K562 (cell line): ENCODE measurements around the gene CFAP73. TPM values are rescaled to one million over a fixed set of nuclear protein-coding genes. Genes with fewer than 3 reads are reported as not detected.

Experiments
- ELK3 ChIP-seq: fragments of 450-650 bp; formaldehyde crosslinking; IDR thresholded peaks from 2 replicates; pipeline ENCODE4 v1.4.0; 2020; ENCODE audit warnings: mild to moderate bottlenecking
- ETV6 ChIP-seq, 3 experiments: fragments of 150-350 bp in 1 of 3; sonication (generic) in 1 of 3; formaldehyde crosslinking in 1 of 3; IDR thresholded peaks; 2 replicates each; pipeline versions ENCODE4 v1.6.1 to v1.8.0; 2014 to 2022; ENCODE audit warnings: borderline replicate concordance in 2 of 3, low read depth in 2 of 3, antibody characterized with exemption in 1 of 3, low read length in 1 of 3, mild to moderate bottlenecking in 1 of 3, missing genetic modification reagents in 1 of 3
- FOXK1 ChIP-seq: sonication (generic); formaldehyde crosslinking; IDR thresholded peaks from 2 replicates; pipeline ENCODE4 v1.8.0; 2022; ENCODE audit warnings: missing genetic modification reagents, mild to moderate bottlenecking, borderline replicate concordance
- FOXM1 ChIP-seq, 2 experiments: fragments of 450-650 bp in 1 of 2; sonication (generic) in 1 of 2; formaldehyde crosslinking in 1 of 2; IDR thresholded peaks; 2 replicates each; pipeline versions ENCODE4 v1.6.1 to v1.9.0; 2017 to 2022; ENCODE audit warnings: low read depth in 2 of 2, mild to moderate bottlenecking in 2 of 2, missing genetic modification reagents in 1 of 2, moderate library complexity in 1 of 2
- KDM4B ChIP-seq, 2 experiments: fragments of 450-650 bp in 1 of 2; sonication (generic) in 1 of 2; IDR thresholded peaks; 2 replicates each; pipeline ENCODE4 v1.6.1; 2016 to 2017; ENCODE audit warnings: borderline replicate concordance in 2 of 2, antibody characterized with exemption in 1 of 2, low read depth in 1 of 2, mild to moderate bottlenecking in 1 of 2
- MAX ChIP-seq: sonication (generic); formaldehyde crosslinking; IDR thresholded peaks from 2 replicates; pipeline ENCODE4 v1.9.0; 2022; ENCODE audit warnings: mild to moderate bottlenecking, missing genetic modification reagents
- MYC ChIP-seq, 2 experiments: fragments of 250-450 bp in 1 of 2; sonication (Bioruptor Pico) in 1 of 2; IDR thresholded peaks; 2 replicates each; pipeline versions ENCODE4 v1.5.1 to v1.6.1; 2012 to 2021; ENCODE audit warnings: low read depth in 2 of 2, borderline replicate concordance in 1 of 2, improper control_type of control experiment in 1 of 2, low read length in 1 of 2, mild to moderate bottlenecking in 1 of 2, moderate library complexity in 1 of 2
- OTX1 ChIP-seq: fragments of 450-650 bp; formaldehyde crosslinking; IDR thresholded peaks from 2 replicates; pipeline ENCODE4 v1.4.0; 2022; ENCODE audit warnings: mild to moderate bottlenecking
- PCBP1 ChIP-seq: fragments of 200-400 bp; formaldehyde crosslinking; IDR thresholded peaks from 2 replicates; pipeline ENCODE4 v1.6.1; 2018; ENCODE audit warnings: mild to moderate bottlenecking, low read depth, low read length; ENCODE audit not compliant: poor library complexity, severe bottlenecking
- POLR2AphosphoS2 ChIP-seq: IDR thresholded peaks from 2 replicates; pipeline ENCODE4 v1.6.1; 2012; ENCODE audit warnings: low read length, improper control_type of control experiment
- RCOR1 ChIP-seq, 2 experiments: IDR thresholded peaks; 2 replicates each; pipeline ENCODE4 v1.6.1; 2012; ENCODE audit warnings: low read depth in 2 of 2, low read length in 2 of 2, borderline replicate concordance in 1 of 2, improper control_type of control experiment in 1 of 2
- TAF1 ChIP-seq: IDR thresholded peaks from 2 replicates; pipeline ENCODE4 v1.6.1; 2011; ENCODE audit warnings: mild to moderate bottlenecking, low read length, moderate library complexity; ENCODE audit not compliant: insufficient read depth, control insufficient read depth, severe bottlenecking; ENCODE audit errors: extremely low read depth
- YY1 ChIP-seq, 3 experiments: IDR thresholded peaks; 2 replicates each; pipeline ENCODE4 v1.6.1; 2011; ENCODE audit warnings: low read length in 2 of 3, mild to moderate bottlenecking in 2 of 3, moderate library complexity in 2 of 3, borderline replicate concordance in 1 of 3, control low read depth in 1 of 3, low read depth in 1 of 3; ENCODE audit not compliant: insufficient read depth in 3 of 3, insufficient replicate concordance in 2 of 3, control insufficient read depth in 1 of 3, insufficient read length in 1 of 3; ENCODE audit errors: extremely low read depth in 1 of 3
- ZNF124 ChIP-seq: sonication (generic); formaldehyde crosslinking; IDR thresholded peaks from 2 replicates; pipeline ENCODE4 v1.8.1; 2022; ENCODE audit warnings: missing genetic modification reagents
- ZNF140 ChIP-seq: fragments of 250-450 bp; sonication (Bioruptor Pico); IDR thresholded peaks from 2 replicates; pipeline ENCODE4 v1.8.0; 2021; ENCODE audit warnings: moderate library complexity, mild to moderate bottlenecking, inconsistent platforms
- polyA plus RNA-seq, 8 experiments: library from polyadenylated mRNA; depleted of rRNA in 4 of 8; stranded (reverse) in 5 of 8; unstranded in 3 of 8; fragments of >200 nt; fragmentation: Nextera tagmentation in 2 of 8; fragmentation: Illumina TruSeq in 1 of 8; extraction: Ambion mirVana in 2 of 8; extraction: Trizol in 1 of 8; gene quantifications; 2 replicates each; pipeline versions ENCODE4 v1.2.1 to v1.2.3, GENCODE V29; 2011 to 2014; ENCODE audit warnings: inconsistent platforms in 1 of 8, missing spikeins in 1 of 8
- total RNA-seq, 7 experiments: library from RNA; depleted of rRNA in 6 of 7; stranded (reverse); fragments of >200 nt in 6 of 7; fragmentation: Illumina TruSeq in 2 of 7; extraction: Trizol in 2 of 7; gene quantifications; 2 replicates each; pipeline versions ENCODE4 v1.2.1 to v1.2.3, GENCODE V29; 2011 to 2021; ENCODE audit warnings: low replicate concordance in 1 of 7
- TF ChIP-seq, protein P1 (sequence below): fragments of 450-650 bp; IDR thresholded peaks from 2 replicates; pipeline ENCODE4 v1.7.0; 2016; ENCODE audit warnings: borderline replicate concordance

Gene CFAP73
- total and polyA plus RNA-seq, 9 of the 15 experiments (the other 6 are each of a cell fraction or from before 2014, with no cell fraction given), result not detected

GRCh38 chr12:113152835-113153814 lies 3.6 kb downstream of the CFAP73 start (continued):
- TF ChIP-seq TAF1 (no peak), FOXM1 (IDR thresholded peaks at IDR 0.05; ENCODE audit: low read depth) (no peak), FOXM1 (CRISPR knock-in tag; IDR thresholded peaks at IDR 0.05; ENCODE audit: low read depth) (peak; percentile 65; the same call in 1 of the 2 replicates), POLR2AphosphoS2 (no peak), YY1 (IDR thresholded peaks at IDR 0.05; ENCODE audit: borderline replicate concordance in 1 of 3, control insufficient read depth in 1 of 3, extremely low read depth in 1 of 3, insufficient read depth in 3 of 3, insufficient read length in 1 of 3, insufficient replicate concordance in 2 of 3, low read depth in 1 of 3, low read length in 2 of 3) (peak in 2 of 3 experiments; percentile 12 to 21), MYC (IDR thresholded peaks at IDR 0.05; ENCODE audit: low read depth, low read length) (peak; percentile 48), MYC (CRISPR knock-in tag; IDR thresholded peaks at IDR 0.05; ENCODE audit: borderline replicate concordance, low read depth) (no peak), KDM4B (IDR thresholded peaks at IDR 0.05; ENCODE audit: borderline replicate concordance in 2 of 2, low read depth in 1 of 2) (no peak), ETV6 (IDR thresholded peaks at IDR 0.05; ENCODE audit: borderline replicate concordance in 1 of 2, low read depth in 2 of 2, low read length in 1 of 2) (no peak), ETV6 (CRISPR knock-in tag; IDR thresholded peaks at IDR 0.05; ENCODE audit: borderline replicate concordance) (peak; percentile 76; the same call in 1 of the 2 replicates), MAX (CRISPR knock-in tag) (peak; percentile 99), FOXK1 (peak; percentile 85), OTX1 (CRISPR knock-in tag) (no peak), ELK3 (no peak), RCOR1 (IDR thresholded peaks at IDR 0.05; ENCODE audit: borderline replicate concordance in 1 of 2, low read depth in 2 of 2, low read length in 2 of 2) (peak in 1 of 2 experiments; percentile 31; a peak in 1 of 4 replicates), ZNF140 (no peak), ZNF124 (CRISPR knock-in tag) (no peak), PCBP1 (no peak)
- TF ChIP-seq, protein P1, sequence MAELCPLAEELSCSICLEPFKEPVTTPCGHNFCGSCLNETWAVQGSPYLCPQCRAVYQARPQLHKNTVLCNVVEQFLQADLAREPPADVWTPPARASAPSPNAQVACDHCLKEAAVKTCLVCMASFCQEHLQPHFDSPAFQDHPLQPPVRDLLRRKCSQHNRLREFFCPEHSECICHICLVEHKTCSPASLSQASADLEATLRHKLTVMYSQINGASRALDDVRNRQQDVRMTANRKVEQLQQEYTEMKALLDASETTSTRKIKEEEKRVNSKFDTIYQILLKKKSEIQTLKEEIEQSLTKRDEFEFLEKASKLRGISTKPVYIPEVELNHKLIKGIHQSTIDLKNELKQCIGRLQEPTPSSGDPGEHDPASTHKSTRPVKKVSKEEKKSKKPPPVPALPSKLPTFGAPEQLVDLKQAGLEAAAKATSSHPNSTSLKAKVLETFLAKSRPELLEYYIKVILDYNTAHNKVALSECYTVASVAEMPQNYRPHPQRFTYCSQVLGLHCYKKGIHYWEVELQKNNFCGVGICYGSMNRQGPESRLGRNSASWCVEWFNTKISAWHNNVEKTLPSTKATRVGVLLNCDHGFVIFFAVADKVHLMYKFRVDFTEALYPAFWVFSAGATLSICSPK, result no peak
